GM18868 (cell line): ENCODE results near the gene BLOC1S3.
A peak's percentile ranks its signal among the peaks of the same experiment; 100 is the strongest.

Experiments used
- ATAC-seq: cut with Tn5 transposase; IDR thresholded peaks from one replicate; pipeline ENCODE4 v1.9.1; 2021; ENCODE audit warnings: mild to moderate bottlenecking, moderate library complexity; ENCODE audit not compliant: unreplicated experiment

The BLOC1S3 gene

GRCh38 chr19:45178262-45179071, at the start of gene BLOC1S3:
TSS of gene BLOC1S3 (plus strand) at chr19:45178784. CDS start at chr19:45179297, 513 bp downstream.
- ATAC-seq = peak; percentile 80

- no peak for ATAC-seq
Measured at GRCh38 chr19:45128806-45129205, 49.8 kb upstream of the BLOC1S3 start.

GRCh38 chr19:45130236-45130635, 48.3 kb upstream of the BLOC1S3 start:
- no peak for ATAC-seq

GRCh38 chr19:45130888-45131615, 47.5 kb upstream of the BLOC1S3 start:
- no peak for ATAC-seq

DNA sequence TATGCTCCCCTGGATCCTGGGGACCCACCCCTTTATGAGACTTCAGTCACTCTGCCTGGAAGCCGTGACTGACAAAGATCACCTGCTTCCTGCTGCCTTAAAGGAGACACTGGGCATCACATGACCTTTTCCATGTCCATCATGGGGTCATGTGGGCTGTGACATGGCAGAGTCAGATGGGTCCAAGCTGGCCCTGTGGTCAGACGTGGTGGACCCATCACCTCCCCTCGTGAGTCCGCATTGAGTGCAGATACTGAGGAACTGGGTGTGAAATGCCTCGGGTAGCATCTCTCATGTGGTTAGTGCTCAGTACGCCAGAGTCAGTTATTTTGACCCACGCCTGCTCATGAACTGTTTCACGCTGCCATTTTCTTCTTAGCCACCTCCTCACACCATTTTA, 44.9 kb upstream of the BLOC1S3 start:
- no peak for ATAC-seq

DNA sequence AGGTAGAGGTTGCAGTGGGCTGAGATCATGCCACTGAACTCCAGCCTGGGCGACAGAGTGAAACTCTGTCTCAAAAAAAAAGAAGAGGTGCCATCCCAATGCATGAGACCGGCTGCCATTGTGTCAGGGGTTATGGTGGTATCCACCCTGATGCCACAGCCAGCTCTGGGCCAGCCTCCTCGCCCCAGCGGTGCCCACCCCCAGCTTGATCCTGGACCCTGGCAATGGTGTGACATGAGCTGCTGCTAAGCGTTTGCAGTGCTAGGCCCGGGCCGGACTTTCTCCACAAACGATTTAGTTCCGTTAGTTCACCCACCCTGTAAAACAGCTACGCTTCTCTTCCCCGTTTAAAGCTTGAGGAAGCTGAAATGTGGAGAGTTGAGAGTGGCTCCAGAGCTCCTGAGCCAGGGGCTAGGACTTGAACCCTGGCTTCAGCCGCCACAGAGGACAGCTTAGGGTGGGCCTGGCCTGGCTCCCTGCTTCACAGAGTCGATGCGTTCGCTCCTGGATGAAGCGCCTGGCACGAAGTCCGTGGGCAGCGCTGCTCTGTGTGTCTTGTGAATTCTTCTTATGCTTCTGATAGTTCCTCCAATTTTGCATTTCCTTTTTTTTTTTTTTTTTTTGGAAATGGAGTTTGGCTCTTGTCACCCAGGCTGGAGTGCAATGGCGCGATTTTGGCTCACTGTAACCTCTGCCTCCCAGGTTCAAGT, 43.3 kb upstream of the BLOC1S3 start:
- ATAC-seq = no peak

DNA sequence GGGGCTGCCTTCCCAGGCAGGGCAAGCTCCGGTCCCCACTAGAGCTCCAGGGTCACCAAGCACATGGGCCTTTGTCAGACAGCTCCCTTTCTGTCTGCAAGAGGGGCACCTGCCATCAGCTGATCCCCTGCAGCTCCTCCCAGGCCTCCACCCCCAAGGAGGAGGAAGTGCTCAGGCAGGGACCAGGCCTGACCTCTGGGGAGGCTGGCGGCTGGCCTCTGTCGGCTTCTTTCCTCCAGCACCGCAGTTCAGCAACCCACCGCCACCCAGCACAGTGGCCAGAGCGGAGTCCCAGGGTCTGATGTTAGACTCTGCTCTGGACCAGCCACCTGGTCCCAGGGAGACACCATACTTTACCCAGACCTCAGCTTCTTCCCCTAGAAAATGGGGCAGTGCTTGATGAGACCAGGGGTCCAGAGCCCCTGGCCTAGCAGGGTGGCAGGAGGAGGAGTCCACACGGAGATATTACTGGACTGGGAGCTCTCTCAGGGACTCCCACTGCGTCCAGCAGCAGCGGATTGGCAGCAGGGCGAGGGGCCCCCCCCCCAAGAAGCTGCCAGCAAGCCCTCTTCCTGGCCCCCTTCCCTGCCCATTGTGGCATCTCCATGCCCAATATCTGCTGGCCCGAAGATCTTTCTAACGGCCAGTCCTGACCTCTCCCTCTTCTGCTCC, 41.9 kb upstream of the BLOC1S3 start:
- peak; percentile 5 for ATAC-seq

- peak; percentile 76 for ATAC-seq
Measured at GRCh38 chr19:45137179-45137761, 41.3 kb upstream of the BLOC1S3 start.

DNA sequence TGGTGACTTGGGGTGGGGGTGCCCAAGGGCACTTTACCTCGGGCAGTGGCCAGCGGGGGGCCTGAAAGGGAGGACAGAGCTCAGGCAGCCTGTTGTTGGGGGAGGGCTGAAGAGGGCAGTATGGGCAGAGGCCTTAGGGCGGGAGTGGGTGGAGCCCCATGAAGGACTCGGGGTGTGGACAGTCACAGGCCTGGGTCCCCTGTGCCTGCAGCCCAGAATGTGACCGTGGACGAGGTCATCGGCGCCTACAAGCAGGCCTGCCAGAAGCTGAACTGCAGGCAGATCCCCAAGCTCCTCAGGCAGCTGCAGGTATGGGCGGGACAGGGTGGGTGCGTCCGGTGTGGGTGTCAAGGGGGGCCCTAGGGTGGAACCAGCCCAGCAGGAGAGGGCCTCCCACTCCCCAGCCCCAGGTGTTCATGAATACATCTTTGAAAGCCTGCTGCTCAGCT, 40.3 kb upstream of the BLOC1S3 start:
- no peak for ATAC-seq

DNA sequence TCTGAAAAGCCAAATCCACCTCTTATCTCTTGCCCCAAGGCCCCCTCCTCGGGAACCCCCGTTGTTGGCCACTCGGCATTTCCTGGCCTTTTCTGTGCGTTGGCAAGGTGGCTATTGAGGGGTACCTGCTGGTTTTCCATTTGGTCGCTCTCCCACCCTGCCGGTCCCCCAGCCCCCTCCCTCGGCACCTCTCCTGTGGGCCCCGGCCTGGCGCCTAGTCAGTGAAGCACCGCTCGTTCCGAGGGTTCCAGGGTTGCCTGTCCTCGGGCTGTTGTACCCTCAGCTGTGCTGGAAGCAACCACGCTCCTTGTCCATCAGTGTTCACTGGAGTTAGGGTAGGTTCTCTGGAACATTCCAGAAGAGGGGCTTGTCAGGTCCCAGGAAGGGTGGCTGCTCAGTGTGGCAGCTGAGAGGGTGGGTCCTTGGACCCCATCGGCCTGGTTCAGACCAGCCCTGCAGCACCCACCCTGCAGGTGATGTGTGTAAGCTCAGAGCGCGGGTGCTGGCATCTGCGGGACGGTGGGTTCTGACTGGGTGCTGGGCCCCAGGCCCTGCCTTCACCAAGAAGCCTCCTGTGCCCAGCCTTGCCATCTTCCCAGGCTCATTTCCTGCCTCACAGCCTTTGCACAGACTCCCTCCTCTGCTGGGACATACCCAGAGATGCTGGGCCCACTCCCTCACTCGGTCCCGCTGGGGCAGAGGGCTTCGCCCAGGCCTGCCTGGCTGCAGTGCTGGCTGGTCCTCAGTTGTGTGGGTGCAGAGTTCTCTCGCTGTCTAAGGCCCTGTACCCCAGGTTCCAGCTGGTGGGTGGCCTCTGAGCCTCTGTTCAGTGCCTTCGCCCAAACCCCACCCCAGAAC, 39.1 kb upstream of the BLOC1S3 start:
- no peak for ATAC-seq

- no peak for ATAC-seq
Measured at GRCh38 chr19:45140144-45140503, 38.5 kb upstream of the BLOC1S3 start.

DNA sequence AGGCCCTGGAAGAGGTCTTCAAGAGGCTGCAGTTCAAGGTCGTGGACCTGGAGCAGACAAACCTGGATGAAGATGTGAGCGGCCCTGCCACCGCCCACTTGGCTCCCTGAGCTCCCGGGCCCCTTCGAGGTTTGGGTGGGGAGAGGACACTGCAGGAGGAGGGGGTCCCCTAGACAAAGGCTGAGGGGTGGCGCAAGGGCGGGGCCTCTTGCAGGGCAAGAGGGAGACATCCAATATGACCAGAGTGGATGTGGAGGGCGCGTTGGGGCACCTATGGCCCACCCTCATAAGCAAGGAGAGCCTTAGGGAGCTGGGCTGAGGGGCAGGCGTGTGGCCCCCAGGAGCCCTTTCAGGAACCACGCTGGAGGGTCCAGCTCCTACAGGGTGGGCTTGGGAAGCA, 38.1 kb upstream of the BLOC1S3 start:
- no peak for ATAC-seq

DNA sequence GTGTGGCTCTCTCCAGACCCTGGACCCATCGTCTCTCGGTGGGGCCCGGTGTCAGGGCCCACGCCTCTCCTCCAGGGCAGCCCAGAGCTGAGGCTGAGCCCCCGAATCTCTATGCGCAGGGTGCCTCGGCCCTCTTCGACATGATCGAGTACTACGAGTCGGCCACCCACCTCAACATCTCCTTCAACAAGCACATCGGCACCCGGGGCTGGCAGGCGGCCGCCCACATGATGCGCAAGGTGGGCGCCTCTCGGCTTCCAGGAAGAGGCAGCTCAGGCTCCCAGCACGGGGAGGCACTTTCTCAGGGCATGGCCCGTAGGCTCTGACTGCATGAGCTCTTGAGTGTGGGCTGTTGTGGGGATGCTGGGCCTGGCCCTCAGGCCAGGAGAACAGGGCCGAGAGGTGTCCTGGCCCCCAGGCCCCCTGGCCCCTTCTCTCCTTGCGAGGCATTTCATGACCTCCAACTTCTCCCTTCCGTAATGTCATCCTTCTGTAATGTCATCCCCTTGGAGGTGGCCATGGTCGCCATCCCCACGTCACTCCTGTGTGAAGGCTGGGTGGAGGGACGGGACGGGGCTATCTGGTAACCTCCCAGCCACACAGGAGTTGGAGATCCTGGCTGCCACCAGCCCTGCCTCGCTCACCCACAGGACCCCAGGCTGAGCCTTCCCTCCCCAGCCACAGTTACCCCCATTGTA, 37.2 kb upstream of the BLOC1S3 start:
- no peak for ATAC-seq

- no peak for ATAC-seq
Measured at GRCh38 chr19:45142016-45142725, 36.4 kb upstream of the BLOC1S3 start.

DNA sequence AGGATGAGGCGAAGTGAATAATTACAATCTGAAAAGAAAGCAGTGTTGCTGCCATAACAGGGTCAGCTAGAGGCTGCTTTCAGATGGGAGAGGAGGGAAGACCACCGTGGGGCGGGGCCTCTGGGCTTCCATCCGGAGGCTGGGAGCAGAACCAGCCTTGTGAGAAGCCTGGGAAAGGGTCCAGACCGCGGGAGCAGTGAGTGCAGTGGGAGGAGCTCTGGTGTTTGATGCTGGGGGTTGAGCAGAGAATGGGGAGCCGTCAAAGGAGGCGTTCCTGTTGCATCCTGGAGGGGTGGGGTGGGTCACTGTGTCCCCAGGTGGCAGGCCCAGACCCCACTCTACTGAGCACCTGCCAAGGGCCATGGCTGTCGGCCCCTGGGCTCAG, 35.9 kb upstream of the BLOC1S3 start:
- no peak for ATAC-seq

- no peak for ATAC-seq
Measured at GRCh38 chr19:45144431-45145269, 33.9 kb upstream of the BLOC1S3 start.

DNA sequence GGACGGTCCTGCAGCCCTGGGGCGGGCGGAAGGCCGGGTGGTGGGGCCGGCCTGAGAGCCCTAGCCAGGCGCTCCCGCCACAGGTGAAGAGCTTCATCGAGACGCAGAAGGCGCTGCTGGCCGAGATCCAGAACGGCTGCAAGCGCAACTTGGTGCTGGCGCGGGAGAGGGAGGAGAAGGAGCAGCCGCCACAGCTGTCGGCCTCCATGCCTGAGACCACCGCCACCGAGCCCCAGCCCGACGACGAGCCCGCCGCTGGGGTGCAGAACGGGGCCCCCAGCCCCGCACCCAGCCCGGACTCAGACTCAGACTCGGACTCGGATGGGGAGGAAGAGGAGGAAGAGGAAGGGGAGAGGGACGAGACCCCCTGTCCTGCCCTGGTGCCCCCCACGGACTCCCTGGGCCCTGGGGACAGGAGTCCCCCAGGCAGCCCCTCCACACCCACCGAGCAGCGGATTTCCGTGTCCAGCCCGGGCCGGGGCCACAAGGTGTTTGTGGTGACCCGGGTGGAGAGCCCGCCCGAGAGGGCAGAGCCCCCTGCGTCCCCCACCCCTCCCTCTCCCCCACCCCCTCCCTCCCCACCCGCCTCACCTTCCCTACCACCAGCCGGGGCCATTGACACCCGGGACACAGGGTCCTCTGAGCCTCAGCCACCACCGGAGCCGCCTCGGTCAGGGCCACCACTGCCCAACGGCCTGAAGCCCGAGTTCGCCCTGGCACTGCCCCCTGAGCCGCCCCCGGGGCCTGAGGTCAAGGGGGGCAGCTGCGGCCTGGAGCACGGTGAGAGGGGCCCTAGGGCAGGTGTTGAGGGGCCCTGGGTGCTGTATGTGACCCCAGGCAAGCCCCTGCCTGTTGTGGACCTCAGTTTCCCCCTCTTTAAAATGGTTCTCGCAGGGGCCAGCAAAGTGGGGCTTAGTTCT, 33.1 kb upstream of the BLOC1S3 start:
- ATAC-seq = no peak
